Measurements from ENCODE around the gene SLC12A3.

DNA sequence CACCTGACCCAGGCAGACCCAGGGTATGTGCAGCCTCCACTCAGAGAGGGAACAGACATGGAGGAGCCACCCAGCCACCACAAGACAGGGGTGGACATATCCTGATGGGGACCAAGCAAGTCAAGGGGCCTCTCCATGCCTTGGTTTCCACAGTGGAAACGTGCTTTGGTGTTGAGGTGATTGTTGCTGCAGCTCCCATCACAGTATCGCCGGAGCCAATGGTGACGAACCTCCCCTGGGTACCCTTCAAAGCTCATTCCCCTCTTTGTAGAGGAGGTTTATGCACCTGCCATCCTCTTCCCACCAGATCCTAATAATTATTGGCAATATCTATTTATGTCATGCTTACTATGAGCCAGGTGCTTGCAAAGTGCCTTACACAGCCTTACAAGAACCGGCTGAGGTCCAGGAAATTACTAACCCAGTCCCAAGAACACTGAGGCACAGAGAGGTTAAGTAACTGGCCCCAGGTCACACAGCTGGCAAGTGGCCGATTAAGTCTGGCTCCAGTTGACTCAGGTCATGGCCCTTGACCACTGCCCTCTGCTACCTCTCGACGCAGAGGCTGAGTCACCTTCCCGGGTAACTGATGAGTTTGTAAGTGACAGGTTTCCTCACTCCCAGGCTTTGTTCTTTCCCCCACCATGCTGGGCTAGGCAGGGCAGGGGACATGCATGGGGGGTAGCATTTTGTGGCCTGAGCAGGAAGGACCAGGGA is 20.6 kb downstream of the SLC12A3 start:
- TF ChIP-seq, protein P1, sequence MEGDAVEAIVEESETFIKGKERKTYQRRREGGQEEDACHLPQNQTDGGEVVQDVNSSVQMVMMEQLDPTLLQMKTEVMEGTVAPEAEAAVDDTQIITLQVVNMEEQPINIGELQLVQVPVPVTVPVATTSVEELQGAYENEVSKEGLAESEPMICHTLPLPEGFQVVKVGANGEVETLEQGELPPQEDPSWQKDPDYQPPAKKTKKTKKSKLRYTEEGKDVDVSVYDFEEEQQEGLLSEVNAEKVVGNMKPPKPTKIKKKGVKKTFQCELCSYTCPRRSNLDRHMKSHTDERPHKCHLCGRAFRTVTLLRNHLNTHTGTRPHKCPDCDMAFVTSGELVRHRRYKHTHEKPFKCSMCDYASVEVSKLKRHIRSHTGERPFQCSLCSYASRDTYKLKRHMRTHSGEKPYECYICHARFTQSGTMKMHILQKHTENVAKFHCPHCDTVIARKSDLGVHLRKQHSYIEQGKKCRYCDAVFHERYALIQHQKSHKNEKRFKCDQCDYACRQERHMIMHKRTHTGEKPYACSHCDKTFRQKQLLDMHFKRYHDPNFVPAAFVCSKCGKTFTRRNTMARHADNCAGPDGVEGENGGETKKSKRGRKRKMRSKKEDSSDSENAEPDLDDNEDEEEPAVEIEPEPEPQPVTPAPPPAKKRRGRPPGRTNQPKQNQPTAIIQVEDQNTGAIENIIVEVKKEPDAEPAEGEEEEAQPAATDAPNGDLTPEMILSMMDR (IDR thresholded peaks at IDR 0.05) = no peak
- TF ChIP-seq ZFX (IDR thresholded peaks at IDR 0.05; ENCODE audit: borderline replicate concordance) = no peak
